Endothelial cell of umbilical vein (primary cell): ENCODE results near the gene PRPF19.

Experiments
- CTCF ChIP-seq, 2 donors: IDR thresholded peaks; 1 replicate in 1 of 2; 2 replicates in 1 of 2; pipeline ENCODE4 v1.5.1; 2011; ENCODE audit warnings: low read length in 2 of 2, mild to moderate bottlenecking in 2 of 2, moderate library complexity in 2 of 2, control low read depth in 1 of 2, inconsistent platforms in 1 of 2, low read depth in 1 of 2; ENCODE audit not compliant: insufficient read depth in 1 of 2; ENCODE audit errors: extremely low read depth in 1 of 2
- EZH2 ChIP-seq: IDR thresholded peaks from 2 replicates; pipeline ENCODE4 v1.6.1; 2012; ENCODE audit warnings: borderline replicate concordance, low read depth, mild to moderate bottlenecking, moderate library complexity, low read length, inconsistent platforms; ENCODE audit not compliant: severe bottlenecking
- GATA2 ChIP-seq: IDR thresholded peaks from 2 replicates; pipeline ENCODE4 v1.7.0; 2011; ENCODE audit warnings: low read depth, mild to moderate bottlenecking, moderate library complexity, mixed read lengths, low read length; ENCODE audit not compliant: insufficient read length, insufficient read depth
- JUN ChIP-seq: IDR thresholded peaks from 2 replicates; pipeline ENCODE4 v1.6.1; 2011; ENCODE audit warnings: borderline replicate concordance, low read depth; ENCODE audit not compliant: insufficient read length, insufficient read depth
- MAX ChIP-seq: IDR thresholded peaks from 2 replicates; pipeline ENCODE4 v1.6.1; 2011; ENCODE audit not compliant: insufficient read depth, insufficient read length
- MYC ChIP-seq: IDR thresholded peaks from one replicate; pipeline ENCODE4 v1.6.1; 2011; ENCODE audit warnings: mild to moderate bottlenecking, low read depth, low read length
- POLR2A ChIP-seq: IDR thresholded peaks from 2 replicates; pipeline ENCODE4 v1.6.1; 2012; ENCODE audit warnings: low read depth, mild to moderate bottlenecking, control low read depth, low read length
- POLR2AphosphoS5 ChIP-seq: IDR thresholded peaks from 2 replicates; pipeline ENCODE4 v1.6.1; 2012; ENCODE audit warnings: low read depth, mild to moderate bottlenecking, control low read depth, low read length, moderate library complexity; ENCODE audit not compliant: insufficient read depth

- TF ChIP-seq CTCF (IDR thresholded peaks at IDR 0.05; ENCODE audit: extremely low read depth in 1 of 2, insufficient read depth in 1 of 2, low read depth in 1 of 2, low read length in 2 of 2) (no peak), POLR2AphosphoS5 (no peak), MAX (no peak), MYC (no peak), GATA2 (no peak), EZH2 (no peak), JUN (no peak), POLR2A (no peak)
Measured at GRCh38 chr11:60879971-60880588, 26.3 kb downstream of the PRPF19 start.
